ENCODE data around the gene OR6C75.

GRCh38 chr12:55400229-55400628 is 37.5 kb downstream of the OR6C75 start, which contains the start of gene OR6C65:
- TF ChIP-seq CTCF (IDR thresholded peaks at IDR 0.05): no peak
- no peak for TF ChIP-seq POLR2AphosphoS5 (IDR thresholded peaks at IDR 0.05; ENCODE audit: insufficient read depth in 1 of 2, low read depth in 1 of 2)
